ENCODE measurements around the gene FOXI2.

The FOXI2 gene

GRCh38 chr10:127736915-127737562, at the start of gene FOXI2:
Gene FOXI2 (plus strand): TSS chr10:127737185. CDS start chr10:127737274, 89 bp downstream.
- no peak for DNase-seq

GRCh38 chr10:127687548-127687947, 49.4 kb upstream of the FOXI2 start:
- no peak for DNase-seq

GRCh38 chr10:127690176-127690835, 46.7 kb upstream of the FOXI2 start:
- no peak for DNase-seq

GRCh38 chr10:127694580-127695193, 42.3 kb upstream of the FOXI2 start:
- no peak for DNase-seq

- no peak for DNase-seq
These were observed 41.6 kb upstream of the FOXI2 start for GRCh38 chr10:127695431-127695830.

- no peak for DNase-seq
These were observed 38.1 kb upstream of the FOXI2 start for GRCh38 chr10:127698886-127699285.

GRCh38 chr10:127699311-127699710, 37.7 kb upstream of the FOXI2 start:
- no peak for DNase-seq

GRCh38 chr10:127702271-127702670, 34.7 kb upstream of the FOXI2 start:
- peak; percentile 11 for DNase-seq

GRCh38 chr10:127715249-127715648, 21.7 kb upstream of the FOXI2 start:
- no peak for DNase-seq

- DNase-seq, result peak; percentile 0
These were observed 21.1 kb upstream of the FOXI2 start for GRCh38 chr10:127715782-127716378.

GRCh38 chr10:127720142-127720541, 16.8 kb upstream of the FOXI2 start:
- no peak for DNase-seq

GRCh38 chr10:127720903-127721302, 16.1 kb upstream of the FOXI2 start:
- DNase-seq, result no peak

GRCh38 chr10:127734753-127735152, 2.2 kb upstream of the FOXI2 start:
- no peak for DNase-seq

- no peak for DNase-seq
These were observed 1.8 kb upstream of the FOXI2 start for GRCh38 chr10:127735156-127735555.

GRCh38 chr10:127735723-127736221, 1.2 kb upstream of the FOXI2 start:
- DNase-seq, result no peak

- DNase-seq, result no peak
These were observed 617 bp upstream of the FOXI2 start for GRCh38 chr10:127736222-127736914.

- no peak for DNase-seq
These were observed 852 bp downstream of the FOXI2 start for GRCh38 chr10:127737563-127738511.

- peak; percentile 23 for DNase-seq
These were observed 1.8 kb downstream of the FOXI2 start for GRCh38 chr10:127738512-127739424.

GRCh38 chr10:127739908-127740307, 2.9 kb downstream of the FOXI2 start:
- no peak for DNase-seq

- peak; percentile 5 for DNase-seq
These were observed 3.6 kb downstream of the FOXI2 start for GRCh38 chr10:127740596-127740995.

- no peak for DNase-seq
These were observed 6.2 kb downstream of the FOXI2 start for GRCh38 chr10:127743205-127743604.

Data from DMS79 treated with DMSO at 0.1 percent for 48 hours (cell line).